WTC11 (cell line): ENCODE results near the gene DOK5. TPM values are rescaled to one million over a fixed set of nuclear protein-coding genes. Genes with fewer than 3 reads are reported as not detected.

Experiments used
- ATAC-seq: fragments of 200-7000 bp; cut with Tn5 transposase; 2 replicates; pipeline ENCODE4 v1.10.0; 2021; ENCODE audit warnings: mild to moderate bottlenecking, moderate library complexity
- CTCF ChIA-PET: fragments of 300-600 bp; sonication (Branson Sonifier 250); formaldehyde crosslinking; loops from one replicate; lab custom pipeline; 2021; ENCODE audit warnings: antibody characterized with exemption; lab: Charles Lee
- POLR2A ChIA-PET: fragments of 350-600 bp; sonication (Branson Sonifier 250); formaldehyde crosslinking; loops from one replicate; lab custom pipeline; 2021; ENCODE audit warnings: antibody characterized with exemption; lab: Charles Lee
- DNase-seq: peaks from one replicate; pipeline ENCODE4 v3.0.0; 2021; ENCODE audit warnings: low spot score
- H3K27ac Mint-ChIP-seq: 2 replicates; pipeline ENCODE4 v1.8.0; 2021; ENCODE audit warnings: mixed read lengths
- H3K27me3 Mint-ChIP-seq: 2 replicates; pipeline ENCODE4 v1.8.0; 2021; ENCODE audit warnings: low read depth, mild to moderate bottlenecking, moderate library complexity, mixed read lengths
- H3K36me3 Mint-ChIP-seq: 2 replicates; pipeline ENCODE4 v1.8.0; 2021; ENCODE audit warnings: mixed read lengths
- H3K4me1 Mint-ChIP-seq: 2 replicates; pipeline ENCODE4 v1.8.0; 2022; ENCODE audit warnings: mixed read lengths
- H3K4me3 Mint-ChIP-seq: 2 replicates; pipeline ENCODE4 v1.8.0; 2021; ENCODE audit warnings: mild to moderate bottlenecking, moderate library complexity, mixed read lengths
- H3K9me3 Mint-ChIP-seq: 2 replicates; pipeline ENCODE4 v1.8.0; 2021; ENCODE audit warnings: mixed read lengths
- CBFB ChIP-seq: sonication (generic); formaldehyde crosslinking; IDR thresholded peaks from 2 replicates; pipeline ENCODE4 v1.8.1; 2022; ENCODE audit warnings: mild to moderate bottlenecking, low read depth, missing genetic modification reagents
- CREM ChIP-seq: sonication (generic); formaldehyde crosslinking; IDR thresholded peaks from 2 replicates; pipeline ENCODE4 v1.8.1; 2022; ENCODE audit warnings: mild to moderate bottlenecking, missing genetic modification reagents, moderate library complexity
- ESRRA ChIP-seq: sonication (generic); formaldehyde crosslinking; IDR thresholded peaks from 2 replicates; pipeline ENCODE4 v1.8.1; 2022; ENCODE audit warnings: mild to moderate bottlenecking, missing genetic modification reagents, borderline replicate concordance
- FOXK1 ChIP-seq: sonication (generic); formaldehyde crosslinking; IDR thresholded peaks from 2 replicates; pipeline ENCODE4 v1.8.0; 2022; ENCODE audit warnings: mild to moderate bottlenecking, moderate library complexity, missing genetic modification reagents
- GRHL2 ChIP-seq: fragments of 250-450 bp; sonication (Bioruptor Pico); IDR thresholded peaks from 2 replicates; pipeline ENCODE4 v1.8.0; 2022; ENCODE audit warnings: mild to moderate bottlenecking, moderate library complexity; ENCODE audit not compliant: insufficient replicate concordance, severe bottlenecking
- IRF2 ChIP-seq: sonication (generic); formaldehyde crosslinking; IDR thresholded peaks from 2 replicates; pipeline ENCODE4 v1.8.0; 2022; ENCODE audit warnings: low read depth, missing genetic modification reagents, borderline replicate concordance
- JAZF1 ChIP-seq: fragments of 250-450 bp; sonication (Bioruptor Pico); IDR thresholded peaks from 2 replicates; pipeline ENCODE4 v1.9.0; 2021; ENCODE audit warnings: moderate library complexity, mild to moderate bottlenecking, inconsistent platforms
- MXD4 ChIP-seq: fragments of 250-450 bp; sonication (Bioruptor Pico); IDR thresholded peaks from 2 replicates; pipeline ENCODE4 v1.8.0; 2021; ENCODE audit warnings: mild to moderate bottlenecking, moderate library complexity, borderline replicate concordance
- RORB ChIP-seq: fragments of 250-450 bp; sonication (Bioruptor Pico); IDR thresholded peaks from 2 replicates; pipeline ENCODE4 v1.9.0; 2021; ENCODE audit warnings: mild to moderate bottlenecking
- SOX15 ChIP-seq: fragments of 250-450 bp; sonication (Bioruptor Pico); IDR thresholded peaks from 2 replicates; pipeline ENCODE4 v1.9.0; 2021; ENCODE audit warnings: mild to moderate bottlenecking
- TEAD4 ChIP-seq: sonication (generic); formaldehyde crosslinking; IDR thresholded peaks from 2 replicates; pipeline ENCODE4 v1.8.0; 2022; ENCODE audit warnings: mild to moderate bottlenecking, missing genetic modification reagents
- ZNF232 ChIP-seq: sonication (generic); formaldehyde crosslinking; IDR thresholded peaks from 2 replicates; pipeline ENCODE4 v1.8.0; 2022; ENCODE audit warnings: mild to moderate bottlenecking, missing genetic modification reagents
- ZNF317 ChIP-seq: sonication (generic); formaldehyde crosslinking; IDR thresholded peaks from 2 replicates; pipeline ENCODE4 v1.8.1; 2023; ENCODE audit warnings: low read depth, mild to moderate bottlenecking, moderate library complexity, missing genetic modification reagents, borderline replicate concordance
- total RNA-seq: library from RNA; stranded (reverse); gene quantifications from 3 replicates; pipeline ENCODE4 v1.2.3, GENCODE V29; 2021
- TF ChIP-seq, protein P1 (sequence below): fragments of 250-450 bp; sonication (Bioruptor Pico); IDR thresholded peaks from 2 replicates; pipeline ENCODE4 v1.9.0; 2021; ENCODE audit warnings: mild to moderate bottlenecking
- TF ChIP-seq, protein P2 (sequence below): sonication (generic); formaldehyde crosslinking; IDR thresholded peaks from 2 replicates; pipeline ENCODE4 v1.8.1; 2023; ENCODE audit warnings: mild to moderate bottlenecking, missing genetic modification reagents, moderate library complexity
- TF ChIP-seq, protein P3 (sequence below): sonication (generic); formaldehyde crosslinking; IDR thresholded peaks from 2 replicates; pipeline ENCODE4 v1.8.1; 2023; ENCODE audit warnings: mild to moderate bottlenecking, missing genetic modification reagents
- TF ChIP-seq, protein P4 (sequence below): sonication (generic); formaldehyde crosslinking; IDR thresholded peaks from 2 replicates; pipeline ENCODE4 v1.8.1; 2022; ENCODE audit warnings: mild to moderate bottlenecking, missing genetic modification reagents, moderate library complexity, borderline replicate concordance
- TF ChIP-seq, protein P5 (sequence below): sonication (generic); formaldehyde crosslinking; IDR thresholded peaks from 2 replicates; pipeline ENCODE4 v1.8.1; 2023; ENCODE audit warnings: mild to moderate bottlenecking, missing genetic modification reagents

The DOK5 gene
- total RNA-seq, 1 experiment from 2014 or later, result 10.1 TPM

DNA sequence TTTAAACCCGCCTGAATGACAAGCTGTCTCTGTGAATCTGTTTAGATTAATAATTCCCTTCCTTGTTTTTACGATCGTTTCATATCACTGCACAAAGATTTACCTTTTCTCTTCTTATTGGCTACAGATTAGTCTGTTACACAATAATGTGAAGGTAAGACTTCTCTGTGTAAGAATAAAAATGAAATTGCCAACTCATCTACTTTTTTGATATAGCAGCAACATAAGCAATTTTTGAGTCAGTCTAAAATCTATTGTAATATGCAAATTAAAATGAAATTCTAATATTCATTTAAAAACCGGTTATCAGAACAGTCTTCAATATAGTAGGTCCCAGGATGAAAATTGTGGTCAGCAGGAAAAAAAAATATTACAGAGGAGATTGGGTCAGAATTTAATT lies 155.2 kb downstream of the DOK5 start:
- ChIA-PET CTCF (no interaction called here), POLR2A (no interaction called here)
- peaks cover 42% of the 10 kb centered on the region for H3K4me1 Mint-ChIP-seq
- H3K27me3 Mint-ChIP-seq, result no peaks in the 10 kb centered on the region
- ATAC-seq, result no peak
- DNase-seq, result no peak
- H3K27ac Mint-ChIP-seq, result no peak overlapping the region
- H3K36me3 Mint-ChIP-seq, result peaks cover 4% of the 10 kb centered on the region; the same call in 1 of the 2 replicates
- peaks cover 4% of the 10 kb centered on the region for H3K9me3 Mint-ChIP-seq
- TF ChIP-seq, protein P1, sequence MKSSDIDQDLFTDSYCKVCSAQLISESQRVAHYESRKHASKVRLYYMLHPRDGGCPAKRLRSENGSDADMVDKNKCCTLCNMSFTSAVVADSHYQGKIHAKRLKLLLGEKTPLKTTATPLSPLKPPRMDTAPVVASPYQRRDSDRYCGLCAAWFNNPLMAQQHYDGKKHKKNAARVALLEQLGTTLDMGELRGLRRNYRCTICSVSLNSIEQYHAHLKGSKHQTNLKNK, result no peak
- H3K4me3 Mint-ChIP-seq, result no peak overlapping the region

DNA sequence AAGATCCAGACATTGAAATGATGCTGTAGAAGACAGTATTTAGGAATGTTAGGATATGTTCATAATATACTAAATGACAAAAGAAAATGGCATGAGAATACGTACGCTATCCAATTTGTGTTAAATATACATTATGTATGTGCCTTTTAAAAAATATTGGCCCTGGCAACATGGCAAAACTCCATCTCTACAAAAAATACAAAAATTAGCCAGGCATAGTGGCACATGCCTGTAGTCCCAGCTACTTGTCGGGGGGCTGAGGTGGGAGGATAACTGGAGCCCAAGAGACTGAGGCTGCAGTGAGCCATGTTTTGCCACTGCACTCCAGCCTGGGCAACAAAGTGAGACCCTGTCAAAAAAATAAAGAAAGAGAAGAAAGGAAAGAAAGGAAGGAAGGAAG lies 155.7 kb downstream of the DOK5 start:
- Mint-ChIP-seq H3K4me1 (peaks cover 37% of the 10 kb centered on the region), H3K36me3 (peaks cover 7% of the 10 kb centered on the region), H3K27me3 (no peaks in the 10 kb centered on the region), H3K4me3 (no peak overlapping the region), H3K9me3 (peaks cover 8% of the 10 kb centered on the region)
- POLR2A ChIA-PET, result no interaction called here
- no peak for ATAC-seq
- TF ChIP-seq GRHL2 (no peak), ESRRA (no peak), FOXK1 (CRISPR knock-in tag) (no peak), RORB (CRISPR knock-in tag) (no peak), SOX15 (no peak), ZNF317 (CRISPR knock-in tag) (no peak), CBFB (CRISPR knock-in tag) (no peak), JAZF1 (CRISPR knock-in tag) (no peak), TEAD4 (CRISPR knock-in tag) (no peak), IRF2 (no peak), ZNF232 (CRISPR knock-in tag) (no peak), MXD4 (no peak), CREM (no peak)
- TF ChIP-seq, protein P2, sequence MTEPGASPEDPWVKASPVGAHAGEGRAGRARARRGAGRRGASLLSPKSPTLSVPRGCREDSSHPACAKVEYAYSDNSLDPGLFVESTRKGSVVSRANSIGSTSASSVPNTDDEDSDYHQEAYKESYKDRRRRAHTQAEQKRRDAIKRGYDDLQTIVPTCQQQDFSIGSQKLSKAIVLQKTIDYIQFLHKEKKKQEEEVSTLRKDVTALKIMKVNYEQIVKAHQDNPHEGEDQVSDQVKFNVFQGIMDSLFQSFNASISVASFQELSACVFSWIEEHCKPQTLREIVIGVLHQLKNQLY (CRISPR knock-in tag), result no peak
- TF ChIP-seq, protein P3, sequence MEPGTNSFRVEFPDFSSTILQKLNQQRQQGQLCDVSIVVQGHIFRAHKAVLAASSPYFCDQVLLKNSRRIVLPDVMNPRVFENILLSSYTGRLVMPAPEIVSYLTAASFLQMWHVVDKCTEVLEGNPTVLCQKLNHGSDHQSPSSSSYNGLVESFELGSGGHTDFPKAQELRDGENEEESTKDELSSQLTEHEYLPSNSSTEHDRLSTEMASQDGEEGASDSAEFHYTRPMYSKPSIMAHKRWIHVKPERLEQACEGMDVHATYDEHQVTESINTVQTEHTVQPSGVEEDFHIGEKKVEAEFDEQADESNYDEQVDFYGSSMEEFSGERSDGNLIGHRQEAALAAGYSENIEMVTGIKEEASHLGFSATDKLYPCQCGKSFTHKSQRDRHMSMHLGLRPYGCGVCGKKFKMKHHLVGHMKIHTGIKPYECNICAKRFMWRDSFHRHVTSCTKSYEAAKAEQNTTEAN (CRISPR knock-in tag), result no peak
- TF ChIP-seq, protein P4, sequence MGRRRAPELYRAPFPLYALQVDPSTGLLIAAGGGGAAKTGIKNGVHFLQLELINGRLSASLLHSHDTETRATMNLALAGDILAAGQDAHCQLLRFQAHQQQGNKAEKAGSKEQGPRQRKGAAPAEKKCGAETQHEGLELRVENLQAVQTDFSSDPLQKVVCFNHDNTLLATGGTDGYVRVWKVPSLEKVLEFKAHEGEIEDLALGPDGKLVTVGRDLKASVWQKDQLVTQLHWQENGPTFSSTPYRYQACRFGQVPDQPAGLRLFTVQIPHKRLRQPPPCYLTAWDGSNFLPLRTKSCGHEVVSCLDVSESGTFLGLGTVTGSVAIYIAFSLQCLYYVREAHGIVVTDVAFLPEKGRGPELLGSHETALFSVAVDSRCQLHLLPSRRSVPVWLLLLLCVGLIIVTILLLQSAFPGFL (CRISPR knock-in tag), result no peak
- TF ChIP-seq, protein P5, sequence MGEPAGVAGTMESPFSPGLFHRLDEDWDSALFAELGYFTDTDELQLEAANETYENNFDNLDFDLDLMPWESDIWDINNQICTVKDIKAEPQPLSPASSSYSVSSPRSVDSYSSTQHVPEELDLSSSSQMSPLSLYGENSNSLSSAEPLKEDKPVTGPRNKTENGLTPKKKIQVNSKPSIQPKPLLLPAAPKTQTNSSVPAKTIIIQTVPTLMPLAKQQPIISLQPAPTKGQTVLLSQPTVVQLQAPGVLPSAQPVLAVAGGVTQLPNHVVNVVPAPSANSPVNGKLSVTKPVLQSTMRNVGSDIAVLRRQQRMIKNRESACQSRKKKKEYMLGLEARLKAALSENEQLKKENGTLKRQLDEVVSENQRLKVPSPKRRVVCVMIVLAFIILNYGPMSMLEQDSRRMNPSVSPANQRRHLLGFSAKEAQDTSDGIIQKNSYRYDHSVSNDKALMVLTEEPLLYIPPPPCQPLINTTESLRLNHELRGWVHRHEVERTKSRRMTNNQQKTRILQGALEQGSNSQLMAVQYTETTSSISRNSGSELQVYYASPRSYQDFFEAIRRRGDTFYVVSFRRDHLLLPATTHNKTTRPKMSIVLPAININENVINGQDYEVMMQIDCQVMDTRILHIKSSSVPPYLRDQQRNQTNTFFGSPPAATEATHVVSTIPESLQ (CRISPR knock-in tag), result no peak
- TF ChIP-seq, all 79 proteins: peak for 0
- no peak overlapping the region for H3K27ac Mint-ChIP-seq
- CTCF ChIA-PET, result no interaction called here
- no peak for DNase-seq
